ENCODE measurements around the gene ABHD17A.
"Not testable (repeated sequence)": the region's sequence is repeated elsewhere in the genome, so short reads cannot be mapped to it uniquely, and the experiment has no call there.

ABHD17A gene

DNA sequence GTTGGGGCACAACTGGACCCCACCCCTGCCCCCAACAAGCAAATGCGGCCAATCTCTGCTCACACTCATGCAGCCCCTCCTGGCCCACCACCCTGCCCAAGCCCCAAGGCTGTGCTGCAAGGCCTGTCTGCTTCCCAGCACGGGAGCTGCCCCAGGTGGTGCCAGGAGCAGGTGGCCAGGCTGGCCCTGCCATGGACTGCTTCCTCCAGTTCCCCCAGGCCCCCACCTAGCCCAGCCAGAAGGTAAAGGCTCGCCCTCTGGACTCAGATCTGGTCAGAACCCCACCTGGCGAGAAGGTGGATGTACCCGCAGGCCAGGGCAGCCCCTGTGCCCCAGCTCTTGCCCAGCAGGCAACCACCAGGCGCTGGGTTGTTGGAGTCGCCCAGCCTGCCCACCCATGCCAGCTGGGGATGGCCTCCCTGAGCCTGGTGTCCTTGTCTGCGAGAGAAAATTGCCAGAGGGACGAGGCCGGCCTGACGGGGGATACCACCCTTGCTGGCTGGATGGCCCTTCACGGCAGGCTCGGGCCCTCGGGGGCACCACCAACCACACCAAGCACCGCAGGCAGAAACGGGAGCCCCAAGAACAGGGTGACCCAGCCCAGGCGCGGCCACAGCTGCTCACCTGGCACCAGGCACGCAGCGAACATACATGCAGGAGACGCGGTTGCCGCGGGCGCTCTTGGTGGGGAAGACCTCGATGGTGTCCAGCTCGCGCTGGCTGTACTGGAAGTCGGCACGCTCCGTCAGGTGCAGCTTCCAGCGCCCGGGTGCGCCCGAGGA lies 4.5 kb downstream of the ABHD17A start:
- DNase-seq: no peak

DNA sequence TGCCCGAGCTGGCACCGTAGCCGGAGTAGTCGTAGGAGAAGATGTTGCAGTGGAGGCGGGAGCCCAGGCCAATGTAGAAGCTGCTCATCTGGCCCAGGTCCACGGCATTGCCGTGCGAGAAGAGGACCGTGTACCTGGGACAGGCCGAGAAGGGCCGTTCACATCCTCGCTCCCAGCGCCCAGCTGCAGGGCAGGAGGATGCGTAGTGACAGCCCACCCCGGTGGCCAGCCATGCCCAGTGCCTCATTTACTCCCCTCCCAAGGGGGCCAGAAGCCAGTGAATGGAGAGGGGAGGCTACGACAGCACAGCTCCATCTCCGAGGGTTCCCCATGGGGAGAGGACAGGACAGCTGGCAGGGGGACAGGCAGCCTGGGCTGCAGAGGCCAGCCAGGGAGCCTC lies 5.3 kb downstream of the ABHD17A start:
- DNase-seq: not testable (repeated sequence)

DNA sequence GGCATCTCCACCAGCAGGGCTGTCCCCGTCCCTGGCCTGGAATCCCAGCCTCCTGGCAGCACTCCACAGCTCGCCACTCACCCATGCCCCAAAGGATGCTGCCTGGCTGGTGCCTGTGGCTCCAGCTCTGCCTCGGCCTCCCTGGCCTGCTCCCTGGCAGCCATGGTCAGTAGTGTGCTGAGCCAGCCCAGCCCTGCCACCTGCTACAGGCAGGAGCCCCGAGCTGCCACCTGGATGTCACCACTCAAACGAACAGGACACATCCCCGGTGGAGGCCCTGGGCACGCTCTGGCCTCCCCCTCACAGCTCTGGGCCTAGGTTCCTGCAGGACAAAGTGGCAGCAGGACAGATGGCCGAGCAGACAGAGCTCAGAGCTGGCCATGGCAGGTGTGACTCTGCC lies 6.7 kb downstream of the ABHD17A start:
- not testable (repeated sequence) for DNase-seq

GRCh38 chr19:1877280-1877660 lies 8.0 kb downstream of the ABHD17A start:
- DNase-seq: not testable (repeated sequence)

- peak; percentile 36 for DNase-seq
Observed at GRCh38 chr19:1876496-1877279, 8.6 kb downstream of the ABHD17A start.

GRCh38 chr19:1875646-1876495 lies 9.4 kb downstream of the ABHD17A start:
- DNase-seq: peak; percentile 94

DNA sequence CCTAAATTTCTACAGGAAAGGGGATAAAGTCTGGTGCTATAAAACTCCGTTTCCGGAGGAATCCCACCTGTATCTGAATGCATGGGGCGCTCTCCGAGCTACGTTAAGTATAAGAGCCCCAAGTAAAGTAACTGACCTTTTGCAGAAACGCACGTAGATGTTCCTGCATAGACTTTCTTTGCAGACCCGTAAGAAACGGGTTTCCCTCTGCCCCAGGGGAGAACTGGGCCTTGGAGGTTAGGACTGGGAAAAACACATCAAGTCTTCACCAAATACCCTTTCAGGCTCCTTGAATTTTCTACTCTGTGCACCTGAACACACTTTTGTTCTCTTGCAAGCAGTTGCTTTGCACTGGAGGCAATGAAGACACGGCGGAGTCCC lies 10.0 kb downstream of the ABHD17A start:
- not testable (repeated sequence) for DNase-seq

DNA sequence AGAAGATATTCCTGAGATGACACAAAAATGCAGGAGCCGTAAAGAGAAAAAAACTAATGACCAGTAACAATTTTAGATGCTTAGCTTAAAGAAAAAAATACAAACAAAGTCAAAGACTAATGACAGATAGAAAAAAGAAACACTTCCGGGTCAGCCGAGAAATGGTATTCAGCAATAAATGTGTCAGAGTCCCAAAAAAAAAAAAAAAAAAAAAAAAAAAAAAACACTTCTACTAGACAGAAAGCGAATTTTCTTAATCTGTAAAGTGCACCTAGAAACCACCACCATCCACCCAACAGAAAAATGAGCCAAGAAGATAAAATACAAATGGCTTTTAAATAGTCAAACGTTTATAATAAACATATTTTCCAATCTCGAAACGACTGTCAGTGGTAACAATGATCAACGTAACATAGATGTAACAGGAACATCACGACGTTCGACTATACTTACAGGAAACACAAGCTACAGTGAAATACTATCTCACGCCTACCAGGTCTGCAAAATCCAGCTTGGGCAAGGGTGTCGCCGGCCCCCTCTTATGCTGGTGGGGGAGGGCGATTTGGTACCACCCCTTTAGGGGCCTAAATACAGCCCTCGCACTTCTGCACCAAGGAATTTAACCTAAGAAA lies 10.6 kb downstream of the ABHD17A start:
- DNase-seq: no peak

DNA sequence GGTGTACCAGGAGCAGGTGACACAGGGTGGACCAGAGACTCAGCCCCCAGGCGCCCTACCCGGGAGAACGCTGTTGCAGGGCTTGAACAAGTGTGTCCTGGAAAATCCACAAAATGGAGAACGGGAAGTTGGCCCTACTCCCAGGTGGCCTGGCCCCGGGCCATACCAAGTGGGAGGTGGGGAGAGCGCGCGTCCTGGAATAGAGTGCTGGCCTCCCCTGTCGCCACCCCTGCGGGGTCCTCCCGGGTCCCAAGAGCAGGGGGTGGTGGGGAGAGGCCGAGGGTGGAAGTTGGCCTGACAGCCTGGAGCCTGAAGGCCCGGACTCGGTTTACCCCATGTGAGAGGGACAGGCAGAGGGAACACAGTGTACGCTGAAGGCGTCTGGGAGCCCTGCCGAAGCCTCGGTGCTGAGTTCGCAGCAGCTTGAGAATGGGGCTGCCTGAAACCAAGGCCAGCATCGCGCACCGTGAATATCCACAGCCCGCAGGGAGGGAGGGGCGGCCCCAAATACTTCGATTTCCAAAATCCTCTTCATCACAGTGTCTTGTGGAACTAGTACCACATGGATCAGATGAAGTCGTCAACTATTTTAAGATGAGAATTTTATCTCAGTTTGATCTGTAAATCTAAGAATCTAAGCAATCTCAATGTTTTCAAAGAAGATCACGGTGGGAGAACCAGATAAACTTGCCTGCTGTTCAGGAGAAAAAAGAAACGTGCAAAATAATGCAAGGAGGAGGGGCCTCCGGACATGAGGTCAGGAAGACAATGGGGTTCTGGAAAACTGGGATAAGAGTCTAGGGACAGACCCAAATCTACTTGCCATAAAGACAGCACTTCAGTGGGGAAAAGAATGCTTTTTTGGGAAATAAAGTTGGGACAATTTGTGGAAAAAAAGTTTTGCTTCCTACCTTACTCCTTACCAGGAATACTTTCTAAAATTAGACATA lies 11.5 kb downstream of the ABHD17A start:
- DNase-seq: peak; percentile 49

DNA sequence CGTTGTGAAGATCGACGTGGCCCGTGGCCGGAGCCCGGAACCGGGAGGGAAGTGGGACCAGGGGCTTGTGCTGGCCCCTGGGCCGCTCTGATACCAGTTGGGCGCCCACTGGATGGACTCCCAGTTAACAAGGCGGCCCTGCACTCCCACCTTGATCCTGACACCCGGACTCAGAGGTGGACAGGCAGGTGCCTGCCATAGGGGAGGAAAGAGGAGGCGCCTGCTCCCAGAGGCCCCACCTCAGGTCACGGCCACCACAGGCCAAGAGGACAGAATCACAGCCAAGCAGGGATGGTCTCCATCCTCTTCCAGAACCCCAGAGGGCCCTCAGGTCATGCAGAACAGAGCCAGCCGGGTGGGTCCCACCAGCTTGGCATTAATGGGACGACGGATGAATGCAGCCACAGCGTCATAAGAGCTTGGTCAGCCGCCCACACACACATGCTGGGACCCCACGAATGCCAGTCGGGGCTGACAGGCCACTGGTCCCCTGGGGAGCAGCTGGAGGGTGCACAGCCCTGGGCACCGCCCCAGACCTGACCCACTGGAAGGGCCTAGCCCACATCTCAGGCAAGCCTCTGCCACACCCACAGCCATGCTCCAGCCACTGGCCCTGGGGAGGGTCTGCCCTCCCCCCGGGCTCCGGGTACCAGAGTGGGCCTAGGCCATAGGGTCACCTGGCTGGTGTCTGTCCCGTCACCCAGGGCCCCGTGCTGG lies 12.3 kb downstream of the ABHD17A start:
- DNase-seq: no peak

GRCh38 chr19:1871630-1872029 lies 13.7 kb downstream of the ABHD17A start:
- DNase-seq: no peak

GRCh38 chr19:1871140-1871597 lies 14.1 kb downstream of the ABHD17A start:
- DNase-seq: no peak

- no peak for DNase-seq
Observed at GRCh38 chr19:1868971-1869370, 16.3 kb downstream of the ABHD17A start.

- no peak for DNase-seq
Observed at GRCh38 chr19:1867349-1867724, 18.0 kb downstream of the ABHD17A start.

DNA sequence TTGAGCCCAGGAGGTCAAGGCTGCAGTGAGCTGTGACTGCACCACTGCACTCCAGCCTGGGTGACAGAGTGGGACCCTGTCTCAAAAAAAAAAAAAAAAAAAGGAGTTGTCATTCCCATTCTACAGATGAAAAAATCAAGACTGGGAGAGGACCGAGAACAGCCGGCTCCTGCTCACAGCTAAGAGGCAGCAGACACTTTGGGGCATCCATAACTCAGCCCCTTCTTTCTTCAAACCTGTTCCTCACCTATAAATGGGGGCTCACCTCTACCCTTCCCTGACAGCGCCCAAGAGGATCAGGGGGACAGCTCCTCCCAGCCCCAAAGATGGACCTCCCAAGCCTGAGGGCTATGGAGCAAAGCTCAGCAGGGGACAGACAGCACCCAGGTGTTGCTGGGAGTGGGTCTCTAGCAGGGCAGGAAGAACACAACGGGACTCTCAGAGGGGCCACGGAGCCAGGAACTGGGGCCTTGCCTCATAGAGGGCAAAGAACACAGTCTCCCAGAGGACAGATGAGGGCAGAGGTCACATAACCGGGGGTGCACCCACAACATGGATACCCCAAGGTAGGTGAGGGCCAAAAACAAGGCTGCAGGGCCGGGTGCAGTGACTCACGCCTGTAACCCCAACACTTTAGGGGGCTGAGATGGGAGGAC lies 18.5 kb downstream of the ABHD17A start:
- DNase-seq: no peak

- no peak for DNase-seq
Observed at GRCh38 chr19:1865172-1866010, 19.9 kb downstream of the ABHD17A start.

DNA sequence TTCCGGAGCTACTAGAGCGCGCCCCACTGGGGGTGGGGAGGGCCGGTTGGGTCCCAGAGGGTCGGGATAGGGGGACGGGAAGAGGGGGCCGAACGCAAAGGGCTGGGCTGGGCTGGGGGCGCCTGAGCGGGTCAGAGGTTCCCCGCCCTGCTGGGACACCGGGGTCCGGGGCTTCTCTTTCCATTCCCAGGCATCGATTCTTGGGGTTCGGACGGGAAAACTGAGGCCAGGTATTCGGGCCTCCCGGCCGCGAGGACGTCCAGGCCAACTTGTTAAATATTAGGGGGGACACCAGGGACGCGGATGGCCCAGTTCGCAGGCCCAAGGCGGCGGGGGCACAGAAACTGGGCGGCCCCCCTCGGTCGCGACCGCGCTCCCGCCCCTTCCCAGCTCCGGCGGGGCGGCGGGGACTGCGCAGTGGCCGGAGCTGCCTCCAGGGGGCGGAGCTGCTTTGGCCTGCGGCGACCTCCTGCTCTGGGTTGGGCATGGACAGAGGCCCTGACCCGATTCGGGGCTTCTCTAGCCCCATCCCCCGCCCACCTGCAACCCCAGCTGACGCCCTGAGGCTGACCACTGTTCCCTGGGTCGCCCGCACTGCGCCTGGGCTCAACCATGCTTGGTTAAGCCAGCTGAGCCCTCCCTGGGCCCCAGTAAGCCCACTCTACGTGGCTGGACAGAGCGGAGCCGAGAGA lies 20.7 kb downstream of the ABHD17A start:
- peak; percentile 82 for DNase-seq

DNA sequence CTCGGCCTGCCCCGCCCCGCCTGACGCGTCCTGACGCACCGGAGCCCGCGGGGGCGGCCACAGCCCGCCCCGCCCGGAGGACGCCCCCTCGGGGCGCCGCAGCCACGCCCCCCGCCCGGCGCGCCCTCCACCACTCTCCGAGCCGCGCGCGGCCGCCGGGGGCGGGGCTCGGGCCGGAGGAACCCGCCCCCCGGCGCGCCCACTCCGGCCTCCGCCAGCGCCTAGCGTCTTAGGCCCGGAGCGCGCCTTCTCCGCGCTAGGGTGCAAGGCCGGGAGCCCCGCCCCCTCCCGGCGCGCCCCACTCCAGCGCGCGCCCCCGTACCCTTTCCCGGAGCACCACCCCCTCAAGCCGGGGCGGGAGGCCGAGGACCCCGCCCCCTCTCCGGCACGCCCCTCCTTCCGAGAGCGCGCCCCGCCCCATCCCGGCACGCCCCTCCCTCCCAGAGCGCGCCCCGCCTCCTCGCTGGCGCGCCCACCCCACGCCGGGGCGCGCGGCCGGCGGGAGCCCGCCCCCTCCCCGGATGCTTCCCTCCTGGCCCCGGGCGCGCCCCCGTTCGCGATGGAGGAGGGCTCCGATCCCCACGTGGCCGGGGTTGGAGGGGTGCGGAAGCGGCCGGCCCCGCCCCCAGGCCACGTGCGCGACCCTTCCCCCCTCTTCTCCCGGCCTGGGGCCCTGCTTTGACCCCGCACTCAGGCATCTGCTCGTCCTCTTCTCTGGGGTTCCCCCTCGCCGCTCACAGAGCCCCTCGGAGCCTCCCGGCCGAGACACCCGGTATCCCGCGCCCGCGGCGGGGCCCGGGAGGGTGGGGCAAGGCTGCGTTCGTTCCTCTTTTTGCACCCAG lies 21.4 kb downstream of the ABHD17A start:
- peak; percentile 94 for DNase-seq
